Measurements from ENCODE around the gene TFRC.
"Not testable (repeated sequence)": the region's sequence is repeated elsewhere in the genome, so short reads cannot be mapped to it uniquely, and the experiment has no call there.

Gene TFRC

DNA sequence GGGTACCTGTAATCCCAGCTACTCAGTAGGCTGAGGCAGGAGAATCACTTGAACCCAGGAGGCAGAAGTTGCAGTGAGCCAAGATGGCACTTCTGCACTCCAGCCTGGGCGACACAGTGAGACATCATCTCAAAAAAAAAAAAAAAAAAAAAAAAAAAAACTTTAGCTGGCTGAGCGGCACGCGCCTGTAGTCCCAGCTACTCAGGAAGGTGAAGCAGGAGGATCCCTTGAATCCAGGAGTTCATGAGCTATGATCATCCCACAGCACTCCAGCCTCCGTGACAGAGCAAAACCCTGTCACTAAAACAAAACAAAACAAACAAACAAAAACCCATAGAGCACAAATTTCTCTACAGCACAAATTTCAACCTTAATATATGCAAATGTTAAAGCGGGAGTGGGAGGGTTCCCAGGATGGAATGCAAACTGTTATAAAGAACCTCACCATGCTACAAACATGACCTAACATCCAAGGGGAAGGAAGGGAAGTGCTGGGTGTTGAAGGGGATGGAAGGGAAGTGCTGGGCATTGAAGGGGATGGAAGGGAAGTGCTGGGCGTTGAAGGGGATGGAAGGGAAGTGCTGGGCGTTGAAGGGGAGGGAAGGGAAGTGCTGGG is 16.6 kb upstream of the TFRC start:
- not testable (repeated sequence) for H3K4me3 Mint-ChIP-seq; H3K9me3 Mint-ChIP-seq; H3K36me3 Mint-ChIP-seq; ATAC-seq (ENCODE audit: low read depth); DNase-seq (ENCODE audit: low spot score in 2 of 2); H3K27me3 Mint-ChIP-seq
- Mint-ChIP-seq H3K4me1 (peaks cover 21% of the 10 kb centered on the region), H3K27ac (peak overlapping the region; percentile 83)

DNA sequence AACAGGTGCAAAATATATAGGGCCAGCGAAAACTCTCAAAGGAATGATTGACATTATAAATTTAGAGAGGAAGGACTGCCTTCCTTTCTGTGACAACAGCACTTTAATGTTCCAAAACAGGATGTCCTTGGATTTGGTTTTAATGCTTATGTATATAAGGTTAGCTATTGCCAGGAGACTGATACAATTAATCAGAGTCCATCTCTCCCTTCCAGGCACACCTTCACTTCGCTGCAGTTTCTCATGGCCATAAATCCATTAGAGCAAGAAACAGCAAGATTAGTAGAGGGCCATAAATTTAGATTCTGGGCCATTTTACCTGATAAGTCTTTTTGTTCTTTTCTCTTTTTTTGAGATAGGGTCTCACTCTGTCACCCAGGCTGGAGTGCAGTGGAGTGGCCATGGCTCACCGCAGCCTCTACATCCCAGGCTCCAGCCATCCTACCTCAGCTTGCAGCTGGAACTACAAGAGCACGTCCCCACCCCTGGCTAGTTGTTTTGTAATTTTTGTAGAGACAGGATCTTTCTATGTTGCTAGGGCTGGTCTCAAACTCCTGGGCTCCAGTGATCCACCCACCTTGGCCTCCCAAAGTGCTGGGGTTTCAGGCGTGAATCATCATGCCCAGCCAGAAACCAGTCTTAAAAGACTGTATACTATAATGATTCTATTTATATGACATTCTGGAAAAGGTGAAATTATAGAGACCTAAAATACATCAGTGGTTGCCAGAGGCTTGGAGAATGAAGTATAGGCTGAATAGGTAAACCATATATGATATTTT is 15.7 kb upstream of the TFRC start:
- ATAC-seq (ENCODE audit: low read depth) (no peak), DNase-seq (ENCODE audit: low spot score in 2 of 2) (no peak)
- Mint-ChIP-seq H3K4me3 (peak overlapping the region; percentile 5), H3K27me3 (no peaks in the 10 kb centered on the region), H3K9me3 (no peaks in the 10 kb centered on the region), H3K4me1 (peaks cover 21% of the 10 kb centered on the region), H3K36me3 (no peaks in the 10 kb centered on the region), H3K27ac (peak overlapping the region; percentile 93)

DNA sequence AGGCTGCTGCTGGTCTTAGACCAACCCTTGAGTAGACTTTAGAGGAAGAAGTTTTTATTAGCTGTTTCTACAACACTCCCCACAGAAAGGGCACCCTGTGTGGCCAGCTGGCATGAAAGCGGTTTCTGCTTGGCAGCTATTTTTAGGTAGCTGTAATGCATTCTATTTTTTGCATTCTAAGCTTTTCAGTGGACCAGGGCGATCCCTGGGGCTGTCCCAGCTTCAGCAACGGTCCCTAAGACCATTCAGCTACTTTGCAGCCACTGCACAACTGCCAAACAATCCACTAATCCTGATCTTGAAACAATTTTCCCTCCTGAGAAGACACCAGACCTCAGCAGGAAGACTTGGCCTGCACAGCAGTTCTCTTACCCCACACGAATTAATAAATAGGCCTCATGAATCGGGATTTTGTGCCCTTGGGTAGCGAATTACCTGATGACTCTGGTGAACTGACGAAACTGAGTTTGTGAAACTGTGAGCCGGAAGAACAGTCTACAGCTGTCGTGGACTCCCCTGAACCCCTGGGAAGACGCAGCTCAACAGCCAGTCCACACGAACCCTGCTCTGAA is 14.6 kb upstream of the TFRC start:
- peak overlapping the region; percentile 71 for H3K4me3 Mint-ChIP-seq
- H3K27ac Mint-ChIP-seq, result peak overlapping the region; percentile 93

DNA sequence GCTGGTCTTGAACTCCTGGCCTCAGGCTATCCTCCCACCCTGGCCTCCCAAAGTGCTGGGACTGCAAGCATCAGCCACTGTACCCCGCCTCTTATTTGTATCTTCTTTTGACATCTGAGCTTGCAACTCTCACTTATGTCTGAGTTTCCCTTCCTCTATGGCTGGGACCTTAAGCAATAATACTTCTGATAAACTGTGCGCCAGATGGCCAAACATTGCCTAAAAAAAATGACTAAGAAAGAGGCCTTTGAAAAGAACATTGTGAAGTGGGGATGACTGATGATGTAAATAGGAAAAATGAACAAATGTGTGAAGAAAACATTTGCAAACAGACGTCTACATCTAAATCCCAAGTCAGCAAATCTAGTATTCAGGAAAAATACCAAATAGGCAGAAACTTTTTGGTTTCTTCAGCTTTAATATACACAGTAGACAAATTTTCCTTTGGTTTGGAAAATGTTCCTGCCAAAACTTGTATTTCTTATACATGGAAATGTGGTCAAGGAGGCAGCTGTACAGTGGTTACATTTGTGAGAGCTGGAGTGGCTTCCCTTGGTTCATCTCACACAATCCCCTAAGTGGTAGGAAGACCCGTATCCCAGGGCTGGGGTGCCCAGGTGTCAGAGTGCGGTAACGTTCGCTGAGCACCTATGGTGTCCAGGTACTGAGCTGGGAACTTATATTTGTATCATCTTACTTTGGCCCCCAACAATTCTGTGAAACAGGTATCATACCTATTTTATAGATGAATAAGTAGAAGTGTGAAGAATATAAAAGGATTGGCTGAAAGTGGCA is 11.6 kb upstream of the TFRC start:
- ATAC-seq (ENCODE audit: low read depth), result no peak
- no peak overlapping the region for H3K27ac Mint-ChIP-seq
- no peak overlapping the region for H3K4me3 Mint-ChIP-seq

More for the DNA sequence above, 14.6 kb upstream of the TFRC start:
- no peaks in the 10 kb centered on the region for H3K9me3 Mint-ChIP-seq
- H3K36me3 Mint-ChIP-seq, result no peaks in the 10 kb centered on the region
- peaks cover 21% of the 10 kb centered on the region for H3K4me1 Mint-ChIP-seq
- no peaks in the 10 kb centered on the region for H3K27me3 Mint-ChIP-seq
- DNase-seq (ENCODE audit: low spot score in 2 of 2), result no peak
- ATAC-seq (ENCODE audit: low read depth), result peak; percentile 86

DNA sequence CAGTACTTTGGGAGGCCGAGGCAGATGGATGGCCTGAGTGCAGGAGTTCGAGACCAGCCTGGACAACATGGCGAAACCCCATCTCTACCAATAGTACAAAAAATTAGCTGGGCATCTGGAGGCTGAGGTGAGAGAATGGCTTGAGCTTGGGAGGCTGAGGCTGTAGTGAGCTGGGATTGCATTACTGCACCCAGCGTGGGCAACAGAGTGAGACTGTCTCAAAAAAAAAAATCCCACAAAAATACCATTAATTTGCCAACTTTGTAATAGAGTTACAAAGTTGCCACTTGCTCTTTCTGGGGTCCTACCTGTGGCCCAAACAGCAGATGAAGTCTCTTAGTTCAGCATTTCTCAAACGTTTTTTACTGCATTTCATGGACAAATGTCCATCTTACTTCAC is 6.0 kb upstream of the TFRC start:
- DNase-seq (ENCODE audit: low spot score in 2 of 2) (no peak), ATAC-seq (ENCODE audit: low read depth) (no peak)
- H3K36me3 Mint-ChIP-seq, result no peaks in the 10 kb centered on the region
- H3K27me3 Mint-ChIP-seq, result no peaks in the 10 kb centered on the region
- H3K4me3 Mint-ChIP-seq, result no peak overlapping the region
- H3K27ac Mint-ChIP-seq, result no peak overlapping the region
- peaks cover 3% of the 10 kb centered on the region for H3K4me1 Mint-ChIP-seq
- no peaks in the 10 kb centered on the region for H3K9me3 Mint-ChIP-seq

More for the DNA sequence above, 11.6 kb upstream of the TFRC start:
- Mint-ChIP-seq H3K4me1 (peaks cover 12% of the 10 kb centered on the region), H3K9me3 (no peaks in the 10 kb centered on the region), H3K27me3 (no peaks in the 10 kb centered on the region), H3K36me3 (no peaks in the 10 kb centered on the region)
- DNase-seq (ENCODE audit: low spot score in 2 of 2), result no peak

DNA sequence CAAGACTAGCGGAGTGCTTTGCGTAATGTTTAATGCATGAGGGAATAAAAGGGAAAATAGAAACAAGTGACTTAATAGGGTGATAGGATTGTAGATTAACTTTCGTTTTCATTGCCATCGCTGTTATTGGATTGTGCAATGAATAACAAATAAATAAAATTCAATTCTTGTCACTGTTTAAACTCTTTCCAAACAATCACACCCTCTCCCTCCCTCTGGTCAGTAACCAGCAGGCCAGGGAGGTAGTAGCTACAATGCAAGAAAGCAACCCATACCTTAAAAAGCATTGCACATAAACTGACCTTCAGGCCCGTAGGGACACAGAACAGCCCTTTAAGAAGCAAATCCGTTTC is 705 bp upstream of the TFRC start:
- H3K27ac Mint-ChIP-seq, result peak overlapping the region; percentile 98
- H3K4me3 Mint-ChIP-seq, result peak overlapping the region; percentile 96
- H3K4me1 Mint-ChIP-seq, result peaks cover 30% of the 10 kb centered on the region
- no peaks in the 10 kb centered on the region for H3K27me3 Mint-ChIP-seq
- H3K9me3 Mint-ChIP-seq, result no peaks in the 10 kb centered on the region
- ATAC-seq (ENCODE audit: low read depth) (no peak), DNase-seq (ENCODE audit: low spot score in 2 of 2) (no peak)
- H3K36me3 Mint-ChIP-seq, result peaks cover 2% of the 10 kb centered on the region

DNA sequence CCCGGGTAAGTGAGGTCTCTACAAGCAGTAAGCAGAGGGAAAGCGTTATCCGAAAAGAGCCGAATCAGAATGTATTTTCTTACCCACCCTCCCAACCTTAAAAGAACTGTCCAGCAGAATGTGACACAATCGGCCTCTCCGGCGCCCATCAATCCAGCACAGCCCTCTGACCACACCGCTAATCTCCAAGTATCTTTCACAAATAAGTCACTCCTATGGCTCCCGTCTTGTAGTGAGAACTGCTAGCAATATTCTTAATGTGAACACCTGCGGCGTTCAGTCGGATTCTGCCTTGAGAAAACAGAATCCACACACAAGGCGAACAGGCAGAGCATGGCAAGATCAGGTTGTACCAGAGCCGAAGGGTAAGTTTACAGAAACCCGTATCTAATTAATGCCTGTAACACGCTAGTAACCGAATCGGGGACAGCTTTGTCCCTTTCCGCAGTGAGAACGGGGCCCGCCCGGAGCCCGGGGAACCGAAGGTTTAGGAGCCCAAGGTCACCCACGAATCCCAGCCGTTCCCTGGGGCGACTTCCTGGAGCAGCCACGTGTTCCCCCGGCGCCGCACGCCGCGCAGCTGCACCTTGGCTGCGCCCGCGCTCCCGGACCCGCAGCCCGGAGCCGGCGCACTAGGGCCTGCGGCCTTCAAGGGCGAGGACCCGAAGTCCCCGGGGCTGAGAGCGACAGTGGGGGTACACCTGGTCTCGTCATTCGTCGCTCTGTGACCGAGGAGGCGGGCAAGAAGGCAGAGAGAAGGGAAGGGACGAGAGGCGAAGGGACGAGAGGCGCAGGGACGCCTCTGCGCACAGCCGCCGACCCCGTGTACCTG is 672 bp downstream of the TFRC start:
- H3K27ac Mint-ChIP-seq, result peak overlapping the region; percentile 98

DNA sequence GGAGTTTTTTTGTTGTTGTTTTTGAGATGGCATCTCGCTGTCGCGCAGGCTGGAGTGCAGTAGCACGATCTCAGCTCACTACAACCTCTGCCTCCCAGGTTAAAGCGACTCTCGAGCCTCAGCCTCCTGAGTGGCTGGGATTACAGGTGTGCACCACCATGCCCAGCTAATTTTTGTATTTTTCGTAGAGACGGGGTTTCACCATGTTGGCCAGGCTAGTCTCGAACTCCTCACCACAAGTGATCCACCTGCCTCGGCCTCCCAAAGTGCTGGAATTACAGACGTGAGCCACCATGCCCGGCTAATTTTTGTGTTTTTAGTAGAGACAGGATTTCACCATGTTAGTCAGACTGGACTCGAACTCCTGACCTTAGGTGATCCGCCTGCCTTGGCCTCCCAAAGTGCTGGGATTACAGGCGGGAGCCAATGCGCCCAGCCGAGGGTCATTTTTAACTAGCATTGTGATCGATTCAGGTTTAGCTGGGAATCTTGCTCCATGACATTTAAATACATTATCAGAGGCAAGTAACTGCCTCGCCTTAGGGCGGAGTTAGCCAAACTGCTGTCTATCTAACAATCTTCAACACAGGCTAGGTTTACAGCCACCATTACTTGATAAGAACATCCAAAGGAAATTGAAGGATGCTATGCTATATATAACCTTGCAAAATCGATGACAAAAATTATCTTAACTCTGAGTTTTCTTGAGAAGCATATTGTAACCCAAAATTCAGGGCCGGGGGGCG is 1.6 kb downstream of the TFRC start:
- not testable (repeated sequence) for ATAC-seq (ENCODE audit: low read depth); H3K36me3 Mint-ChIP-seq; H3K27me3 Mint-ChIP-seq; H3K9me3 Mint-ChIP-seq; DNase-seq (ENCODE audit: low spot score in 2 of 2)
- peaks cover 35% of the 10 kb centered on the region for H3K4me1 Mint-ChIP-seq
- H3K27ac Mint-ChIP-seq, result peak overlapping the region; percentile 98
- peak overlapping the region; percentile 96 for H3K4me3 Mint-ChIP-seq

More for the DNA sequence above, 672 bp downstream of the TFRC start:
- Mint-ChIP-seq H3K9me3 (no peaks in the 10 kb centered on the region), H3K27me3 (no peaks in the 10 kb centered on the region), H3K4me3 (peak overlapping the region; percentile 96), H3K4me1 (peaks cover 35% of the 10 kb centered on the region), H3K36me3 (peaks cover 6% of the 10 kb centered on the region)
- DNase-seq (ENCODE audit: low spot score in 2 of 2), result peak in 1 of 2 donors; percentile 44
- peak; percentile 34 for ATAC-seq (ENCODE audit: low read depth)

DNA sequence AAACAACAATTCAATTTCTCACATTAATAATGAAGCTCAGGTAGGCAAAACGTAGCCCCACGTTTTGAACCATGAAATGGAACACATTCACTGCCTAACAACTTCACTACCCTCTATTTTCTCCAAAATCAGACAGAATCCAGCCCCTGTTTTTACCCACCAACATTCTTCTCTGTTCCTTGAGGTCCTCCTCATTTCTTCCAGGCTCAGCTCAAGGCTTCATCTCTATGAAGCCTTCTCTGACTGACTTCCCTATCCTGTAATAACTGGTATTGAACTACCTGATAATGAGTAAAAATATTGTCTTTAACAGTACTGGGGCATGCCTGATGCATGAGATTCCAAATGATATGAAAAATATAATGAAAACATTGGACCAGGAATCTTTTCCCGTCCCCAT is 2.2 kb downstream of the TFRC start:
- peaks cover 37% of the 10 kb centered on the region for H3K4me1 Mint-ChIP-seq
- H3K27ac Mint-ChIP-seq, result peak overlapping the region; percentile 98
- H3K4me3 Mint-ChIP-seq, result peak overlapping the region; percentile 96
- H3K36me3 Mint-ChIP-seq, result peaks cover 14% of the 10 kb centered on the region
- no peaks in the 10 kb centered on the region for H3K27me3 Mint-ChIP-seq
- no peaks in the 10 kb centered on the region for H3K9me3 Mint-ChIP-seq
- ATAC-seq (ENCODE audit: low read depth) (no peak), DNase-seq (ENCODE audit: low spot score in 2 of 2) (no peak)

DNA sequence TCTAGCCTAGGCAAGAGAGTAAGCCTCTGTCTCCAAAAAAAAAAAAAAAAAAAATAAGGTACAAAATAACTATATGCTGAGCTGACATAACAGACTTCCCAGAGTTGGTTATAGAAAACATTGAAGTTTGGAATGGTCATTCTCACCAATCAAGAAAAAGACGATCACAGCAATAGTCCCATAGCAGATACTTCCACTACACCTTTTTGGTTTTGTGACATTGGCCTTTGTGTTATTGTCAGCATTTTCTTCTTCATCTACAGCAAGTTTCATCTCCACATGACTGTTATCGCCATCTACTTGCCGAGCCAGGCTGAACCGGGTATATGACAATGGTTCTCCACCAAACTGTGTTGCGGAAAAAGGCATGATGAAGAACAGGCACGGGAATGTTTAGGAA is 6.9 kb downstream of the TFRC start:
- DNase-seq (ENCODE audit: low spot score in 2 of 2) (no peak), ATAC-seq (ENCODE audit: low read depth) (no peak)
- peaks cover 33% of the 10 kb centered on the region for H3K4me1 Mint-ChIP-seq
- H3K27ac Mint-ChIP-seq, result peak overlapping the region; percentile 87
- H3K9me3 Mint-ChIP-seq, result no peaks in the 10 kb centered on the region
- peaks cover 29% of the 10 kb centered on the region for H3K36me3 Mint-ChIP-seq
- no peak overlapping the region for H3K4me3 Mint-ChIP-seq
- no peaks in the 10 kb centered on the region for H3K27me3 Mint-ChIP-seq

DNA sequence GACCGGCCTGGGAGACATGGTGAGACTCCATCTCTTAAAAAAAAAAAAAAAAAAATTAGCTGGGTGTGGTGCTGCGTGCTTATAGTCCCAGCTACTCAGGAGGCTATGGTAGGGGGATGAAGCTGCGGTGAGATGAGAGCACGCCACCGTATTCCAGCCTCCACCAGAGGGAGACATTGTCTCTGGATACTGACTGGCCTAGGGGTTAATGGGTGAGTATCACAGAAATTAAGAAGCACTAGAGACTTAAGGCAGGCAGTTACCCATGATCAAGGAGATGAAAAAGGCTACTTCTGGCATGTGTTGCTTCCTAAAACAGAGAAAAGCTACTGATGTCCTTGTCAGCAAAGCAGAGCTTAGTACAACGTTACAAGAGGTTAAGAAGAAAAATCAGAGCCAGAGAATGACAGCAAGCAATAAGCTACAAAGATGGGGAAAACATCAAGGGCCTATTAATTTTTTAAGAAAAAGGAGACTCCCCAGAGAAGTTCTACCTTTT is 8.6 kb downstream of the TFRC start:
- no peaks in the 10 kb centered on the region for H3K9me3 Mint-ChIP-seq
- no peak overlapping the region for H3K4me3 Mint-ChIP-seq
- H3K36me3 Mint-ChIP-seq, result peaks cover 31% of the 10 kb centered on the region
- H3K4me1 Mint-ChIP-seq, result peaks cover 24% of the 10 kb centered on the region
- no peaks in the 10 kb centered on the region for H3K27me3 Mint-ChIP-seq
- ATAC-seq (ENCODE audit: low read depth), result peak; percentile 99
- DNase-seq (ENCODE audit: low spot score in 2 of 2), result peak; percentile 76 to 77
- peak overlapping the region; percentile 71 for H3K27ac Mint-ChIP-seq

DNA sequence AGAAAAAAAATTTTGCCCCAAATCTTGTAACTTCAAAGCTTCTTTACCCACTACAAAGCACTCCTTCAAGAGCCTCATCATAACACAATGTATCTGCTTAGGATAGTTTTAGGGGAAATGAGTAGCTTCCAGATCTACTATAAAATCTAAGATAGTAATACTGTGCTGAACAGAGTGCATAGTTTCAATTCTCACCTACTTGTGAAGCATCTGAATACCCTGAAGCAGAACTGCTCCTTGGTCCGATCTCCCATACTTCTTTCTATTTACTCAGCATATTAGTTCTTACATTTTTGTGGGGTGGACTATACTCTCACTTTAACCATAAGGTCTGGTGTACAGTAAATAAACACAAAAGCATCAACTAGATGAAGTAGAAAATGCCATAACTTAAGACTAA is 9.6 kb downstream of the TFRC start:
- ATAC-seq (ENCODE audit: low read depth) (no peak), DNase-seq (ENCODE audit: low spot score in 2 of 2) (no peak)
- H3K4me3 Mint-ChIP-seq, result no peak overlapping the region
- no peaks in the 10 kb centered on the region for H3K27me3 Mint-ChIP-seq
- H3K36me3 Mint-ChIP-seq, result peaks cover 35% of the 10 kb centered on the region
- H3K27ac Mint-ChIP-seq, result no peak overlapping the region
- peaks cover 17% of the 10 kb centered on the region for H3K4me1 Mint-ChIP-seq
- H3K9me3 Mint-ChIP-seq, result no peaks in the 10 kb centered on the region

DNA sequence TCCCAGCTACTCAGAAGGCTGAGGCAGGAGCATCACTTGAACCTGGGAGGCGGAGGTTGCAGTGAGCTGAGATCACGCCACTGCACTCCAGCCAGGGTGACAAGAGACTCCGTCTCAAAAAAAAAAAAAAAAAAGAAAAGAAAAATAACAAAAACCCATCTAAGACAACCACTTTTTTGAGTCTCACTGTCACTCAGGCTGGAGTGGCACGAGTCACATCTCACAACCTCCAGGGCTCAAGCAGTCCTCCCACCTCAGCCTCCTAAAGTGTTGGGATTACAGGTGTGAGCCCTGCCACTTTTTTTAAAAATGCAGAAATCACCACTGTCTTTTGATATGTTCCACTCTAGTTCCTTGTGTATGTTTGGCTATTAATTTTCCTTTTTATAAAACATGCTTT is 13.1 kb downstream of the TFRC start:
- not testable (repeated sequence) for H3K4me3 Mint-ChIP-seq; H3K27ac Mint-ChIP-seq; DNase-seq (ENCODE audit: low spot score in 2 of 2); H3K9me3 Mint-ChIP-seq; H3K27me3 Mint-ChIP-seq; H3K4me1 Mint-ChIP-seq; ATAC-seq (ENCODE audit: low read depth)
- peaks cover 38% of the 10 kb centered on the region for H3K36me3 Mint-ChIP-seq
